GM21360 (cell line): Measurements from ENCODE around the gene PLXNB3.
"Not testable (repeated sequence)": the region's sequence is repeated elsewhere in the genome, so short reads cannot be mapped to it uniquely, and the experiment has no call there.

Experiments used
- ATAC-seq: cut with Tn5 transposase; IDR thresholded peaks from one replicate; pipeline ENCODE4 v1.9.1; 2021; ENCODE audit warnings: mild to moderate bottlenecking, moderate library complexity; ENCODE audit not compliant: unreplicated experiment

Gene PLXNB3

DNA sequence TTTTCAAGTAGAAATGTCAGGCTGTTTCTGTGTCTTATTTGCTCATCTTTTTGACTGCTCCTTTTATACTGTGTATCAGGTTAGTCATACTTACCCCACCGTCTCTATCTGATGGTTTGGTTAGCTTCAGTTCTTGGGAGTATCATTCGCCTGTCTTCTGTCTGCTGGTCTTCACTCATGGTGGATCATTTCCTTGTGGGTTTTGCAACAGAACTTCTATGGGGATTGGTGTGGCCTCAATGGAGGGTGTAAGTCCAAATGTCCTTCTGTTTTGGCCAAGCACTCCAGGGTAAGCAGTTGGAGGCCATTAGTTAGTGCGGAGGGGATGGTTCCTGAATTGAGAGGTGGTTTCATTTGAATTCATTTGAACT lies 32.2 kb upstream of the PLXNB3 start:
- no peak for ATAC-seq

DNA sequence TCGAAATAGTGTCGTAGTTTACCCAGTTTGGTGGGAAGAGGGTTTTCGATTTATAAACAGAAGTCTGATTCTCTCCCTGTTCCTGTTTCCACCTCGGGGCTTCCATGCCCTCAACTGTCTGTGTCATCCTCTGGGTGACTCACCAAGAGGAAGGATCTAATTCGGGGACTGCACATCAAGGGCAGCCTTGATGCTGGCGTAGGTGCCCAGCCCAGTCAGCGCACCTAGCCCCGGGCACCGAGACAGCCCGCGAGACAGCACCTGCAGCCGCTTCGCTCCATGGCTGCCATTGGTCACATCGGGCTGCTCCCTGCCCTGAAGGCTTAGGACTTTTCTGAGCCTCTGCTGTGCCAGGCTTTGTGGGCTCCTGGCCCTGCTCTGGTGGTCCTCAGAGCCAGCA lies 31.6 kb upstream of the PLXNB3 start:
- ATAC-seq = no peak

DNA sequence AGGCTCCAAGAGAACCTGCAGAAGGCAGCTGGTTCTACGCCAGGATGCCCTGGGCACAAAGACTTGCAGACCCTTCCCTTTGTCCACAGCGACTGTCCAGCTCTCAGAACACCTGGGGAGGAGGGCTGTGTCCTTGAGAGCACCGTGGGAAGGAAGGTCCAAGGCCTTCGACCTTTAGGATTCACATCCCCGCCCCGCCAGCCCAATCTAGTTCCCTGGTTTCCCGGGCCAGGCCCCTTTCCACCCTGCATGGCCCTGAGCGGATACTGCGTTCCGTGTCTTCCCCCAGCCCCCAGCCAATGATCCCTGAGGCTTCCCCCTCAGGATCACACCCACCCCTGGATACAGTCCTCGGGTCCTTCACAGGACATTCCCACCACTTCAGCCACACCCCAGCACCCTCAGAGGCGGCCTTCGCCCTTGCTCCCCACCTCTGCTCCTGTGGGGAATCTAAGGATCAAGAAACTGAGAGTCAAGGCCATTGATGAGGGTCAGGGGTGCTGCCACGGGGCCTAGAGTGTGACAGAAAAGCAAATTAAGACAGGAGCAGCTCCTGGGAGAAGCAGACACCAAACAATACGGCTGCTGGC lies 30.3 kb upstream of the PLXNB3 start:
- ATAC-seq = no peak

GRCh38 chrX:153734871-153735270 lies 29.2 kb upstream of the PLXNB3 start:
- no peak for ATAC-seq

DNA sequence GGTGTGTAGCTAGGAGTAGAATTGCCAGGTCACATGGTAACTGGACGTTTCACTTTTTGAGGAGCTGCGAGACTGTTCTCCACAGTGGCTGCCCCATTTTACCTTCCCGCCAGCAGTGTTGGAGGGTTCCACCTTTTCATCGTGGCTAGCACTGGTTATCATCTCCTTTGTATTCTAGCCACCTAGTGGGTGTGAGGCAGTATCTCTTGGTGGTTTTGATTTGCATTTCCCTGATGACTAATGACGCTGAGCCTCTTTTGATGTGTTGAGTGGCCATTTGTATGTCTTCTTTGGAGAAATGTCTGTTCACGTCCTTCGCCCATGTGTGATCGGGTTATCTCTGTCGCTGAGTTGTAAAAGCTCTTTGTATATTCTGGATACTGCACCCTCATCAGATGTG lies 28.8 kb upstream of the PLXNB3 start:
- no peak for ATAC-seq

DNA sequence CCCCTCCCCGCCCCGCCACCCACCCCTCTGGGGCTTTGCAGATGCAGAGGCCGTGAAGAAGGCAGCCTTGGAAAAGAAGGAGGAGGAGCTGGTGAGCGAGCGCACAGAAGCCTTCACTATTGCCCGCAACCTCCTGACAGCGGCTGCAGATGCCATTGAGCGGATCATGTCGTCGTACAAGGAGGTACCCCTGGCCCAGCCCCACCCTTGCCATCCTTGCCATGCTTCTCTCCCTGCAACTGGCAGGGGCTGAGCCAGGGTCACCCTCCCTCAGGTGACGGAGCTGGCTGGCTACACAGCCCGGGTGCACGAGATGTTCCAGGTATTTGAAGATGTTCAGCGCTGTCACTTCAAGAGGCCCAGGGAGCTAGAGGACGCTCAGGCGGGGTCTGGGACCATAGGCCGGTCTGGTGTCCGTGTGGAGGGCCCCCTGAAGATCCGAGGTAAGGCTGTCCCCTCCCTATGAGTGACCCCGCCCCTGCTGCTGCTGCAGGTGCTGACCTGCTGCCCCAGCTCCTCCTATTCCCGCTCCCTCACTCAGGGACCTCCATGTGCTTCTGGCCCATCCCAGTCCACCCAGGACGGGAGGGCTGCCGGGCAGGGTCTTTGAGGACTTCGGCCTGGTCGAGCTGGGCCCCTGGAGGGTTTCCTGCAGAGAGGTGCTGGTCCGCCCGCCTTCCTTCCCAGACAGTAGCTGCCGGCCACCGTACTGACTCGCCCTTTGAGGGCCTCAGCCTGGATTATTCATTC lies 27.8 kb upstream of the PLXNB3 start:
- ATAC-seq = no peak

DNA sequence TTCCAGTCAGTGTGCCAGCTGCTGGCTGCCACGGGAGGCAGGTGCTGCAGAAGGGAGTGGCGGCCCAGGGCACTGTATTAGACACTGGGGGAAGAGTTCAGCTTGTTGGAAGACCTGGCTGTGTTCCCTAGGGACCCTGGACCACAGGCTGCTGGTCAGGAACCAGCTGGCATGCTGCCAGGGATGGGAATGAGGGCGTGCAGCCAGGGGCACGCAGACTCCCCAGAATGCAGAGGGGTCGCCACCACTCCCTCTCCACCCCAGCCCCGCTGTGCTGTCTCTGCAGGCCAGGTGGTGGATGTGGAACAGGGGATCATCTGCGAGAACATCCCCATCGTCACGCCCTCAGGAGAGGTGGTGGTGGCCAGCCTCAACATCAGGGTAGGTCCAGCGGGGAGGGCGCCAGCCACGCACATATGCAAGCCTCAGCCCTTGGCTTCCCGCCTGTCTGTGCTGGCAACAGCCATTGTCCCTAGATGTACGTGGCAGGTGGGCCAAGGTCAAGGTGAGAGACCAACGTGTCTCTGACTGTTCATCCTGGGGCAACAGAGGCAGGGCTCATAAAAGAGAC lies 27.1 kb upstream of the PLXNB3 start:
- ATAC-seq = no peak

DNA sequence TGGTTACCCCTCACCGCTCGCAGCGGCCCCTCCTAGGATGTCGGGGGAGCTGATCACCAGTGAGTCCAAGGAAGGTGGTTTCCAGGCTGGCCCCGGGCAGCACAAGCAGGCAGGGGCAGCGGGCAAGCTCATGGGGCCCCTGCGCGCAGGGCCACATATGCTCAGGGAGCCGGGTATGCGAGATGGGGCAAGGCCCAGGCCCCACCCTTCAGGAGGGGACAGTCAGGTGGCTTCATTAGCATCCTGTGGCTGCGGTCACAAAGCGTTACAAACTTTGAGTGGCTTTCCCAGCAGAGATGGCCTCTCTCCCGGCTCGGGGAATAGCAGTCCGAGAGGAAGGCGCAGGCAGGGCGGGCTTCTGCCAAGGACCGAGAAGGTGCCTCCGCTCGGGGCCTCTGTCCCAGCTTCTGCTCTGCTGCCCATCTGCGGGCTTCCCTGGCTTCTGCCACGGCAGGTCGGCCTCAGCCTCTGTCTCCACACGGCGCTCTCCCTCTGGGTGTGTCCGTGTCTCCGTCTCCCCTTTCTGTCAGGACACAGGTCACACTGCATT lies 25.9 kb upstream of the PLXNB3 start:
- ATAC-seq = no peak

DNA sequence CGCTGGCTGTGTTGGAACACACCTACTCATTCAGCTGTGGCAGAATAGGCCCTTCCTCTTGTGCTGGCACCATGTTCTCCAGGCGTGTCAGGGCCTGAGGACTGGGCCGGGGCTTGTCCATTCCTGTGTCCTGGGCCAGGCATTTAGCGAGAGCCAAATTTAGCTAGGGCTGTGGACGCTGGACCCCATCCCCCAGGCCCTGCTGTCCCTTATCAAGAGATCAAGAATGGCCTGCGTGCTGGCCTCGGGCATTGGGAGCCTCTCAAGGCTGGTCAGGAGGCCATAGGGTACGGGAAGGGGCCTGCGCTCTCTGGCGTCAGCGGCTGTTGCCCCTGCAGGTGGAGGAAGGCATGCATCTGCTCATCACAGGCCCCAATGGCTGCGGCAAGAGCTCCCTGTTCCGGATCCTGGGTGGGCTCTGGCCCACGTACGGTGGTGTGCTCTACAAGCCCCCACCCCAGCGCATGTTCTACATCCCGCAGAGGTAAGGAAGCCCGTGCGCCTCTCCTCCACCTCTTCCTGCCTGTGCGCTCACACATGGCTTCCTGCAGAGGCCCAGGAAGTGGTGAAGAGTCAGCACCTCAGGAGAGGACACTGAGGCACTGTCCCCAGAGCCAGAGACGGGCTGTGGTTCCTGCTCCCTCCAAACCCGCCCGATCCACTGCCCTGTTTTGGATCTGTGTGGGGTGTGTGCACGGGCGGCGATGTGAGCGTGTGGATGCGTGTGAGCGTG lies 24.1 kb upstream of the PLXNB3 start:
- ATAC-seq = no peak

DNA sequence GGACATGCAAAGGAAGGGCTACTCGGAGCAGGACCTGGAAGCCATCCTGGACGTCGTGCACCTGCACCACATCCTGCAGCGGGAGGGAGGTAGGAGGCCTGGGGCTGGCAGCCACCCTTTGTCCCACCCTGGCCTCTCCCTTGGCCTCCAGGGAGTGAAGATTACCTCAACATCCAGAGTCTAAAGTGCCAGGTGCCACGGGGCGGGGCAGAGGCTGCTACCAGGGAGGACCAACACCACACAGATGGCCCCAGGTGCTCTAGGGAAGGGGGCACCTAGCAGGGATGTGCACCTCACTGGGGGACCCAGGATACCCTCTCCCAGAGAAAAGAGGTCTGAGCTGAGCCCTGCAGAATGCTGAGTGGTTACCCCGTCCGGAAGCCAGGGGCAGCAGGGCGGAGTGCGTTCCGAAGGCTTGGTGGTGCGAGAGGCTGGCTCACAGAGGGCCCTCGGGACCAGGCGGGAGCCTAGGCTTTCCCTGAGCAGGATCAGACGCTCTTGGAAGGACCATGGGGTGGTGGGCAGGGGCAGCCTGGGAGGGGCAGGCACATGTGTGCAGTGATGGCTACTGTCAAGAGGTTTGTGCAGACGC lies 23.3 kb upstream of the PLXNB3 start:
- ATAC-seq = no peak

- no peak for ATAC-seq
These were observed 22.6 kb upstream of the PLXNB3 start for GRCh38 chrX:153741446-153741845.

- not testable (repeated sequence) for ATAC-seq
These were observed 21.9 kb upstream of the PLXNB3 start for GRCh38 chrX:153742111-153742510.

- ATAC-seq = not testable (repeated sequence)
These were observed 21.1 kb upstream of the PLXNB3 start for GRCh38 chrX:153742796-153743467.

DNA sequence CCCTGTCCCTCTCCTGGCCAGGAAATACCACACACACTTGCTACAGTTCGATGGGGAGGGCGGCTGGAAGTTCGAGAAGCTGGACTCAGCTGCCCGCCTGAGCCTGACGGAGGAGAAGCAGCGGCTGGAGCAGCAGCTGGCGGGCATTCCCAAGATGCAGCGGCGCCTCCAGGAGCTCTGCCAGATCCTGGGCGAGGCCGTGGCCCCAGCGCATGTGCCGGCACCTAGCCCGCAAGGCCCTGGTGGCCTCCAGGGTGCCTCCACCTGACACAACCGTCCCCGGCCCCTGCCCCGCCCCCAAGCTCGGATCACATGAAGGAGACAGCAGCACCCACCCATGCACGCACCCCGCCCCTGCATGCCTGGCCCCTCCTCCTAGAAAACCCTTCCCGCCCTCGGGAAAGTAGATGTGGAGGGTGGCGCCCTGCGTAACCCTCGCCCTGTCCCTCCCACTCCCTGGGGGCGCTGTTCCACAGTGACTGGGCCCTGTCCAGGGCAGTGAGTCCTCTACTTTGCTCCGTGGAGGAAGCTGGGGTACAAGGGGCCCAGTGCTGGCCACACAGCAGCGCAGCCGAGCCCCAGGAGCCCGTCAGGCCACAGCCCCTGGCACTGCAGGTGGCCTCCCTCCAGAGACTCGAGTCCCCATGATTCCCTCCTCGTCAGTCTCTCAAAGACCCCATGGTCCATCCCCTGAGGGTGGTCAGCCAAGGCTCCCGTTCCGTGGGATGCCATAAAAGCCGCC lies 20.4 kb upstream of the PLXNB3 start:
- not testable (repeated sequence) for ATAC-seq

- no peak for ATAC-seq
These were observed 19.6 kb upstream of the PLXNB3 start for GRCh38 chrX:153744210-153745066.

- ATAC-seq = not testable (repeated sequence)
These were observed 19.0 kb upstream of the PLXNB3 start for GRCh38 chrX:153745067-153745433.

DNA sequence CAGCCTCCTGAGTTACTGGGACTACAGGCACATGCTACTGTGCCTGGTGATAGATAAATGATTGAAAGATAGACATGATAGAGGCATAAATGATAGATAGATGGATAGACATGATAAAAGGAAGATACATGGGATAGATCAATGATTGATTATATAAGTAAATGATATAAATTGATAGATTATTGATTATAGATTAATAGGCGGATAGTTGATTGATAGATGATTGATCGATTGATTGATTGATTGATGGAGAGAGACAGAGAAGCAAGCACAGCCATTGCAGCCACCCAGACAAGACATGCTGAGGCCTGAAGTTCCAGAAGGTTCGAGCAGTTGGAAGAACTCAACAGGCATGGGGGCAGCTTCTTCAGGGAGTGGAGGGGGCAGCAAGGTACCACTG lies 17.7 kb upstream of the PLXNB3 start:
- no peak for ATAC-seq

DNA sequence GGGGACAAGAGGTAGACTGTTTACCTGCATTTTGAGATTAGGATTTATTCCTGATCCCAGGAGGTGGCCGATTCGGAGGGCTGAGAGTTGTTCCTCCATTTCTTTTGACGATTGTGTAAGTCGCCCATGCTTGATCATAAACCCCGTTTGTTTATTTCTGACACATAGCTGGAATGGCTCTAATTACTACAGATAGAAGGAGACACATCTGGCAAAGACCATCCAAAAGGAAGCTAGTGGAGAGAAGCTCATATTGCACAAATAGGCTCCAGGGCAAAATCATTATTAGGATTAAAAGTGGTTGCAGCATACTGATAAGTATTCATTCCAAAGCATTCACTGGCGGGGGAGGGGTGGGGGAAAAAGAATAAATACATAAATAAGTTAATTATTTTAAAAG lies 17.1 kb upstream of the PLXNB3 start:
- ATAC-seq = not testable (repeated sequence)

- ATAC-seq = not testable (repeated sequence)
These were observed 15.0 kb upstream of the PLXNB3 start for GRCh38 chrX:153749017-153749416.
